GM12892 (cell line): Measurements from ENCODE around the gene UBR2.

ENCODE experiments used
- POLR2A ChIP-seq: IDR thresholded peaks from 2 replicates; pipeline ENCODE4 v1.6.1; 2011; ENCODE audit warnings: low read depth, low read length, control low read depth
- POLR2AphosphoS5 ChIP-seq: IDR thresholded peaks from 2 replicates; pipeline ENCODE4 v1.6.1; 2011; ENCODE audit warnings: low read depth, low read length, control low read depth
- TAF1 ChIP-seq: IDR thresholded peaks from 2 replicates; pipeline ENCODE4 v1.6.1; 2011; ENCODE audit warnings: low read depth, mild to moderate bottlenecking, control low read depth, low read length, borderline replicate concordance

DNA sequence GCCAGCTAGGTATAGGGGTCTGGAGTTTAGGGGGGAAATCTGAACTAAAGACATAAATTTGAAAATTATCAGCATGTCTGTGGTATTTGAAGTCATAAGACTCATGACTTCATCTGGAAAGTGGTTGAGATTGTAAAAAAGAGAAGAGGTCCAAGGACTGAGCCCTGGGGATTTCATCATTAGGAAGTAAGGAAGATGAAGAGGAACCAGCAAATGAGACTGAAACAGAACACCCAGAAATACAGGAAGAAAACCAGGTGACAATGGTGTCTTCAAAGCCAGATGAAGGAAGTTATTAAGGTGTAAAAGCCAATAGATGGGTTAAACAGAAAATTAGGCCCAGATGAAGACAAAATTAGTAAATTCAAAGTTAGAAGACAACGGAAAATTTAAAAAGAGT is 49.1 kb upstream of the UBR2 start:
- TF ChIP-seq POLR2A (no peak), POLR2AphosphoS5 (no peak), TAF1 (no peak)
